Glomerular endothelial cell (primary cell): ENCODE measurements around the gene PLA2G3. TPM values are rescaled to one million over a fixed set of nuclear protein-coding genes. Genes with fewer than 3 reads are reported as not detected.
"Not testable (repeated sequence)": the region's sequence is repeated elsewhere in the genome, so short reads cannot be mapped to it uniquely, and the experiment has no call there.

Experiments used
- DNase-seq: peaks from one replicate; pipeline ENCODE4 v3.0.0-alpha.2; 2011; ENCODE audit warnings: low read depth, low spot score; ENCODE audit errors: extremely low read depth
- total RNA-seq: library from RNA; depleted of rRNA; stranded (reverse); fragments of >200 nt; gene quantifications from 2 replicates; pipeline ENCODE4 v1.2.3, GENCODE V29; 2015

The PLA2G3 gene, protein sequence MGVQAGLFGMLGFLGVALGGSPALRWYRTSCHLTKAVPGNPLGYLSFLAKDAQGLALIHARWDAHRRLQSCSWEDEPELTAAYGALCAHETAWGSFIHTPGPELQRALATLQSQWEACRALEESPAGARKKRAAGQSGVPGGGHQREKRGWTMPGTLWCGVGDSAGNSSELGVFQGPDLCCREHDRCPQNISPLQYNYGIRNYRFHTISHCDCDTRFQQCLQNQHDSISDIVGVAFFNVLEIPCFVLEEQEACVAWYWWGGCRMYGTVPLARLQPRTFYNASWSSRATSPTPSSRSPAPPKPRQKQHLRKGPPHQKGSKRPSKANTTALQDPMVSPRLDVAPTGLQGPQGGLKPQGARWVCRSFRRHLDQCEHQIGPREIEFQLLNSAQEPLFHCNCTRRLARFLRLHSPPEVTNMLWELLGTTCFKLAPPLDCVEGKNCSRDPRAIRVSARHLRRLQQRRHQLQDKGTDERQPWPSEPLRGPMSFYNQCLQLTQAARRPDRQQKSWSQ
- total RNA-seq, result not detected in 2 replicates

- DNase-seq, result no peak
These were observed at the start of gene PLA2G3 for GRCh38 chr22:31139866-31140716. Gene PLA2G3, minus strand, starts transcription at chr22:31140508. Its CDS starts 154 bp downstream, at chr22:31140354.

DNA sequence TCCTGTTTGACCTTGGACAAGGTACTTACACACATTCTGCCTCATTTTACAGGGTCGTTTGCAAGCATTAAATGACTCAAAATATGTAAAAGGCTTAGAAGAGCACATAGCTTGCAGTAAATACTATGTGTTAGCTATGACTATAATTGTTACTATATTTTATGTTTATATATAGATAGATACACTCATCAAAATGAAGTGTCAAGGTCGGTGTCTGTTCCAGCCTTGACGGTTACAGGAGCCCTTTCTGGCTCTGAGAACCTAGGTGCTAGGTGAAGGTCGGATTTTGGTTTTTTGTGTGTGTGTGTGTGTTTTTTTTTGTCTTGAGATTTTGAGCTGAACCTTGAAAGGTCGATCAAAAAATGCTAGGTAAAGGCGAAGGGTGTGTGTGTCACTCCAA, 47.3 kb upstream of the PLA2G3 start:
- no peak for DNase-seq

DNA sequence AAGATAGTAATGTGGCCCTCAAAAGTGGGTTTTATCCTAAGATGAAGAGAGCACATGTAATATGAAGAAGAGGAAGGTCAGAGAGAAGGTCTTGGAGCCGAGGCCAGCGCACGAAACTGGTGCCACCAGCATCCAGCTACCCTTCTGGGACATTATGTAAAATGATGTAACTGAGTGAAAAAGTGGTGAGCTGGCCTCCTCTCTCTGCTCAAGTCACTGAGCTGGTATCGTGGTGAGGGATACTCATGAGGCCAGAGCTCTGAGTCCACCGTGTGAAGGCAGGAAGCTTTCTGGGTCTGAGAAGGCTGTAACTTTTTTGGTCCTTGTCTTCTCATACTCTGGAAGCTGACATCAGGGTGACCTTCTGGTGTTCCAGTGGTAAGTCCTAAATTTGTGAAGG, 44.7 kb upstream of the PLA2G3 start:
- DNase-seq, result no peak

- DNase-seq, result no peak
These were observed 43.7 kb upstream of the PLA2G3 start for GRCh38 chr22:31184015-31184414.

- DNase-seq, result no peak
These were observed 39.0 kb upstream of the PLA2G3 start for GRCh38 chr22:31179345-31179744.

GRCh38 chr22:31178859-31179258, 38.6 kb upstream of the PLA2G3 start:
- DNase-seq, result no peak

DNA sequence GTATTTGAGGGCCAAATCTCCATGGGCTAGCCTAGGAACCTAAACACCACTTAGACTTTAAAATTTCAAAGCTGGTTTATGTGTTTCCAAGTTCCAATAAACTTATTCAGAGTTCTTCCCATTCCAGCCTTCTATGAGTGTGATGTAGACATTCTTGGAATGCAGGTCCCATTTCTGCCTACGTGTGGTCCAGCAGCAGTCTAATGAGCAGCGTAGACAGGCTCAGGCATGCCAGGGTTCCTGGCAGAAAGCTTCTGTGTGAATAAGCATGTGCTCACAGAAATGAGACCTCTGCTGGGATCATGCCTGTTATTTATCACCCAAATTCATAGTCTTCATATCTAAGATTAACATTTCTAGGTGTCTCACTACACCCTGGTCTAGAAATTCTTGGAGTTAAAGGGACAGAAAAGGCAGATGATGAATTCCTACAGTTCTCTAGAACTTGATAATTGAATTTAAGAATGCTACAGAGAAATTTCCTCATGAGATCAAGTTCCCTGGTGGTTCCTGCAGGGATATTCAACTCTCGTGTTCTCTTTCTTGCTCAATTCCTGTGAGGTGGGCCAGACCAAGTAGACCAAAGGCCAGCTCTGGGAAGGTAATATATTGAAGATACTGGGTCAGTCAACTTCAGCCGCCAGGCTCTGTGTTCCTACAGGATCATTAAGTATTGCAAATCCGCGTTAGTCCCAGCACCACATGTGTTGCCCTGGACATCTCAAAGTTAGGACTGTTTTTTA, 37.3 kb upstream of the PLA2G3 start:
- DNase-seq, result no peak

- DNase-seq, result no peak
These were observed 36.6 kb upstream of the PLA2G3 start for GRCh38 chr22:31176923-31177322.

DNA sequence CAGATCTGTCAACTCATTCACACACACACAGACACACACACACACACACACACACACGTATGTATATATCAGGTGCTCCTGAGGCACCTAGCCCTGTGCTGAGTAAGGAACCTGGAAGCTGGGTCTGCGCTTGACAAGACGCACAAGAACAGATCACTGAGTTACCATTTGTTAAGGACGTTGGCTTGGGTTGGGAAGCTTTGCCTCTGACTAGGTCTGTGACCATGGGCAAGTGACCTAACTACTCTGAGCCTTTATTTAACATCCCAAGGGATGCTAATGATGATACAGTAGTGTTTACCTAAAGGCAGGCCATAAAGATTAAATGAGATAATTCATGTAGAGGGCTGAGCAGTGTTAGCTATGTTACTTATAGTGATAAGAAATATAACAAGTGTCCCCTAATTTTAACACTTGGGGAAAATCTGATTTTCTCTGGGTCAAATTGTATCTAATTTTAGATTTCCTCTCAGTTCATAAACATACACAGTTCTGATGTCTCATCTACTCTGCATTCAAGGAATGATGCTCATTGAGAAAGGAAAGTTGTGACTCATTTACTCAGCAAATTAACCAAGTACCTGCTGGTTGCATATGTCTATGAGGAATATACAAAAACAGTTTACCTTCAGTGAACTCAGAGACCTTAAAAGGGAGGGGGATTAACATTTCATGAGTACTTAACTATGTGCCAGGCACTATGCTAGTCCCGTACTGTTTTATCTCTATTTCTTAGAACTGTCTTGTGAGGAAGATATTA, 33.3 kb upstream of the PLA2G3 start:
- DNase-seq, result peak; percentile 41

DNA sequence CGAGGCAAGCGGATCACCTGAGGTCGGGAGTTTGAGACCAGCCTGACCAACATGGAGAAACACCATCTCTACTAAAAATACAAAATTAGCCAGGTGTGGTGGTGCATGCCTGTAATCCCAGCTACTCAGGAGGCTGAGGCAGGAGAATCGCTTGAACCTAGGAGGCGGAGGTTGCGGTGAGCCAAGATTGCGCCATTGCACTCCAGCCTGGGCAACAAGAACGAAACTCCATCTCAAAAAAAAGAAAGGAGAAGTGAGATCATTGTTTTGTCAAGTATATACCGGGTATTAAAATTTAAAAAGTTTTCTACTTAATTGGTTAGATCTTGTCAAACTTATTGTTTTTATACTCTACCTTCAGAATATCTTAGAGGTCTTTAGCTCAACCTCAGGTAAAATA, 31.4 kb upstream of the PLA2G3 start:
- not testable (repeated sequence) for DNase-seq

DNA sequence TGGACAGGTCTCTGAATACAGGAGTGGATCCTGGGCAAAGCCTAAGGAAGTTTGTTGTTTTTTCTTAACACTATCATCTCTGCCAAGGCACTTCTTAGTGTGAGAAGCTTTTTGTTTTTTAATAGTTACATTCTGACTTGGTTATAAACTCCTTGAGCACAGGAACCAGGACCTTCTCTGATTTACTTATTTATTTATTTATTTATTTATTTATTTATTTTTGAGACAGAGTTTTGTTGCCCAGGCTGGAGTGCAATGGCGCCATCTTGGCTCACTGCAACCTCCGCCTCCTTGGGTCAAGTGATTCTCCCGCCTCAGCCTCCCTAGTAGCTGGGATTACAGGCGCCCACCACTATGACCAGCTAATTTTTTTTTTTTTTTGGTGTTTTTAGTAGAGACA, 30.7 kb upstream of the PLA2G3 start:
- DNase-seq, result no peak

DNA sequence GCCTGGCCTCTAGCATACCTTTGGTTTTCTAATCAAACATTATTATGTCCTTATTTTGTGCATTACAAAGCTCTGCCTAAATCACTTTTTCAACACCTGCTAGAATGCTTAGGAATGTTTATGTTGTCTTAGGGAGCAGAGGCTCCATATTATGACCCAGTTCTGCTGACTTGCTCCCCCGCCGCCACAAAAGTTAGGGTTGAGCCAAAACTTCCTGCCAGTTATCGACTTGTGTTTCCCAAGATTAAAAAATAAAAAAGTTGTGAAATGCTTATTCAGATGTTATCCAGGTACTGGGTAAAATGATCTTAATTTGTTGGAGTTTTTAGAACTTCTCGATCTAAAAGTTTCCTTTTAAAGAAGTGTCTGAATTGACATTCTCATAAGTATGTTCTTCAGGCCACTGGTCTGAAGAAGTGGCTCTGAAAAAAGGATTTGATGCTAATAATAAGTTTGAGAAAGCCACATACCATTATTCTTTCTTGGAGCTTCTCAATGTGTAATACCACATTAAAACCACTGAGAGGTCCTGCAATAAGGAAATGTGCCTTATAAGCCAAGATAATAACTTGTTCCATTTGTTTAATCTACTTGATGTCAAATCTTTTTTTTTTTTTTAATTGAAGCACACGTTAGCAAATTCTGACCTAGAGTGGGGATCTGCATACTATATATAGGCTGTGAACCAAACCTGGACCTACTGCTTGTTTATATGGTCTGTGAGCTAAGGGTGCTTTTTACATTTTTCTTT, 21.9 kb upstream of the PLA2G3 start:
- no peak for DNase-seq

- DNase-seq, result no peak
These were observed 21.1 kb upstream of the PLA2G3 start for GRCh38 chr22:31161386-31161785.

- DNase-seq, result no peak
These were observed 20.1 kb upstream of the PLA2G3 start for GRCh38 chr22:31160328-31160978.

DNA sequence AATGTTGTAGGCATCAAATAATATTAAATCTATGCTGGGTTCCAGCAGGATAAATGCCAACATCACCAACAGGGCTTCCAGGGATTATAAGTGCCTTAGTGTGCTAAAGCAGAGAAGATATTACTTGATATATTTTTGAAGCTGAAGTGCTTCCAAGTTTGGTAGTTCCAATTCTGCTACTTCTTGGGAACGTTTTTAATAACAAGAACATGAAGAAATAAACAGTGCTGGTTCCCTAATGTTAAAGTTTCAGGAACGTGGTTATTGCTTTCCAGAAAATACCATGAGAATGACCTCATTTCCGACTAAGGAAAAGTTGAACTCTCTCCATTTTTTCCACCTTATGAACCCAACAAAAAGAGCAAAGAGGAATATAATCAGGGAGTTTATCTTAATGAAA, 15.1 kb upstream of the PLA2G3 start:
- no peak for DNase-seq

- no peak for DNase-seq
These were observed 14.7 kb upstream of the PLA2G3 start for GRCh38 chr22:31154975-31155374.

GRCh38 chr22:31153357-31153756, 13.0 kb upstream of the PLA2G3 start:
- no peak for DNase-seq

DNA sequence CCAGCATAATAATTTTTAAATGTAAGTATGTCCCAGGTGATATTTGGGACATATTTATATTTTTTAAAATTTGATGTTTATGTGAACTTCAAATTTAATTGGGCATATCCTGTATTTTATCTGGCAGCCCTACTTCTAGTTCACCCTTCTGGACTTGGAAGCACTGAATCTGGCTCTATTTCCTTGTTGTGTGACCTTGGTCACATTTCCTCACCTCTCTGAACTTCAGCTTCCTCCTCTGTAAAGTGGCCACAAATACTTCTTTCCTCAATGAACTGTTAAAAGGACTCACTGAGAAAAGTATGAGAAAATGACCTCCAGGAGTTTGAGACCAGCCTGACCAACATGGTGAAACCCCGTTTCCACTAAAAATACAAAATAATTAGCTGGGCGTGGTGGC, 11.6 kb upstream of the PLA2G3 start:
- no peak for DNase-seq

- no peak for DNase-seq
These were observed 10.3 kb upstream of the PLA2G3 start for GRCh38 chr22:31150615-31151014.
